IMR-90 (cell line): ENCODE measurements around the gene EFNB2. TPM values are rescaled to one million over a fixed set of nuclear protein-coding genes. Genes with fewer than 3 reads are reported as not detected.

ENCODE experiments used
- ATAC-seq: fragments of 200-7000 bp; cut with Tn5 transposase; 2 replicates; pipeline ENCODE4 v1.9.1; 2020; ENCODE audit warnings: low read depth, mild to moderate bottlenecking, moderate library complexity
- BruUV-seq: library from RNA; stranded (reverse); fragments of 400-500 nt; replicated peaks from 2 replicates; lab custom pipeline; 2021; lab: Mats Ljungman, UMichigan
- CTCF ChIA-PET: fragments of 300-600 bp; formaldehyde crosslinking; extraction: SDS; loops from one replicate; lab custom pipeline; 2021; ENCODE audit warnings: antibody characterized with exemption; lab: Yijun Ruan, JAX
- POLR2A ChIA-PET: fragments of 300-600 bp; sonication (Branson Sonifier 250); formaldehyde crosslinking; loops from one replicate; lab custom pipeline; 2022; ENCODE audit warnings: antibody characterized with exemption; ENCODE audit not compliant: unreplicated experiment; lab: Charles Lee
- DNase-seq: peaks from one replicate; pipeline ENCODE4 v3.0.0; 2013
- H2AFZ ChIP-seq: replicated peaks from 2 replicates; pipeline ENCODE3; 2013; ENCODE audit warnings: low read length, mild to moderate bottlenecking; ENCODE audit not compliant: poor library complexity
- H2AK5ac ChIP-seq: 2 replicates; pipeline ENCODE4 v1.6.1; 2013; ENCODE audit warnings: low read depth, low read length, inconsistent platforms
- H2AK9ac ChIP-seq: replicated peaks from 2 replicates; pipeline ENCODE3; 2013; ENCODE audit warnings: mild to moderate bottlenecking, low read depth, low read length, moderate library complexity; ENCODE audit not compliant: poor library complexity
- H2BK120ac ChIP-seq: 2 replicates; pipeline ENCODE4 v1.6.1; 2013; ENCODE audit warnings: low read depth, low read length, inconsistent platforms
- H2BK15ac ChIP-seq: 3 replicates; pipeline ENCODE4 v1.6.1; 2013; ENCODE audit warnings: low read depth, low read length, inconsistent platforms
- H2BK20ac ChIP-seq: 2 replicates; pipeline ENCODE4 v1.6.1; 2013; ENCODE audit warnings: low read depth, mild to moderate bottlenecking, inconsistent platforms, low read length, moderate library complexity
- H2BK5ac ChIP-seq: 2 replicates; pipeline ENCODE4 v1.6.1; 2013; ENCODE audit warnings: mild to moderate bottlenecking, low read depth, low read length, inconsistent platforms; ENCODE audit not compliant: poor library complexity, severe bottlenecking
- H3K14ac ChIP-seq: replicated peaks from 2 replicates; pipeline ENCODE4 v1.6.1; 2013; ENCODE audit warnings: low read depth, low read length, inconsistent platforms
- H3K18ac ChIP-seq: 2 replicates; pipeline ENCODE4 v1.6.1; 2013; ENCODE audit warnings: low read depth, low read length, control low read depth
- H3K23ac ChIP-seq: 2 replicates; pipeline ENCODE4 v1.6.1; 2013; ENCODE audit warnings: low read depth, low read length, inconsistent platforms
- H3K27ac ChIP-seq: 2 replicates; pipeline ENCODE4 v1.5.1; 2013; ENCODE audit warnings: mild to moderate bottlenecking, control low read depth, low read length; ENCODE audit not compliant: insufficient read depth
- H3K27me3 ChIP-seq: 2 replicates; pipeline ENCODE4 v1.6.1; 2013; ENCODE audit warnings: low read length; ENCODE audit not compliant: control insufficient read depth, insufficient read depth
- H3K36me3 ChIP-seq: 2 replicates; pipeline ENCODE4 v1.6.1; 2013; ENCODE audit warnings: low read length, mixed read lengths; ENCODE audit not compliant: control insufficient read depth, insufficient read depth
- H3K4ac ChIP-seq: 2 replicates; pipeline ENCODE4 v1.6.1; 2013; ENCODE audit warnings: low read depth, low read length, inconsistent platforms
- H3K4me1 ChIP-seq: 2 replicates; pipeline ENCODE4 v1.6.1; 2013; ENCODE audit warnings: low read length, mixed read lengths; ENCODE audit not compliant: control insufficient read depth, insufficient read depth
- H3K4me2 ChIP-seq: 2 replicates; pipeline ENCODE4 v1.6.1; 2013; ENCODE audit warnings: low read depth, mild to moderate bottlenecking, control low read depth, low read length, moderate library complexity
- H3K4me3 ChIP-seq: 2 replicates; pipeline ENCODE4 v1.5.1; 2013; ENCODE audit warnings: low read depth, mild to moderate bottlenecking, control low read depth, low read length, moderate library complexity; ENCODE audit not compliant: insufficient read depth
- H3K56ac ChIP-seq: 2 replicates; pipeline ENCODE4 v1.6.1; 2013; ENCODE audit warnings: low read length, inconsistent platforms; ENCODE audit not compliant: insufficient read depth; ENCODE audit errors: extremely low read depth
- H3K79me1 ChIP-seq, 2 experiments: 2 replicates each; pipeline ENCODE4 v1.6.1; 2013; ENCODE audit warnings: low read length in 2 of 2, inconsistent platforms in 1 of 2, low read depth in 1 of 2
- H3K9ac ChIP-seq: 2 replicates; pipeline ENCODE4 v1.6.1; 2013; ENCODE audit warnings: low read depth, low read length, control low read depth
- H3K9me1 ChIP-seq: 2 replicates; pipeline ENCODE4 v1.6.1; 2013; ENCODE audit warnings: low read length, inconsistent platforms; ENCODE audit not compliant: insufficient read depth
- H3K9me3 ChIP-seq: 2 replicates; pipeline ENCODE4 v1.6.1; 2013; ENCODE audit warnings: low read length; ENCODE audit not compliant: control insufficient read depth, insufficient read depth
- H4K20me1 ChIP-seq: 2 replicates; pipeline ENCODE4 v1.6.1; 2013; ENCODE audit warnings: low read length, inconsistent platforms; ENCODE audit not compliant: insufficient read depth
- H4K5ac ChIP-seq: 2 replicates; pipeline ENCODE4 v1.6.1; 2013; ENCODE audit warnings: mild to moderate bottlenecking, low read depth, low read length, control low read depth
- H4K8ac ChIP-seq, 2 experiments: 2 replicates each; pipeline ENCODE4 v1.6.1; 2013; ENCODE audit warnings: low read depth in 2 of 2, low read length in 2 of 2, control low read depth in 1 of 2, inconsistent platforms in 1 of 2
- H4K91ac ChIP-seq: 2 replicates; pipeline ENCODE4 v1.6.1; 2013; ENCODE audit warnings: low read depth, low read length, inconsistent platforms; ENCODE audit not compliant: insufficient read depth
- FOS ChIP-seq: fragments of 150-350 bp; IDR thresholded peaks from 2 replicates; pipeline ENCODE4 v1.6.1; 2016; ENCODE audit warnings: low read depth, low read length
- RFX5 ChIP-seq: IDR thresholded peaks from 2 replicates; pipeline ENCODE4 v1.8.0; 2012; ENCODE audit warnings: low read depth, mild to moderate bottlenecking, low read length, moderate library complexity
- WGBS, 2 experiments: methylation state at CpG; one replicate each; pipeline versions ENCODE4 v1.1.5 to v1.1.7; 2013; ENCODE audit warnings: missing lambda C conversion rate in 2 of 2; ENCODE audit not compliant: insufficient read length in 1 of 2; ENCODE audit errors: extremely low coverage in 2 of 2; 5-methylcytosine and 5-hydroxymethylcytosine counted together
- dilution Hi-C: fragments of 300-500 bp; cut with HindIII; formaldehyde crosslinking; loops from one replicate; pipeline ENCODE4 v1.14.3; 2018; ENCODE audit warnings: low sequenced_read_pairs; ENCODE audit not compliant: unreplicated experiment
- in situ Hi-C: fragments of 300-500 bp; cut with MboI; formaldehyde crosslinking; loops from 3 replicates; pipeline ENCODE4 v1.14.3; 2019; ENCODE audit warnings: low sequenced_read_pairs, inconsistent platforms, mixed read lengths
- intact Hi-C: fragments of 100-400 bp; cut with micrococcal nuclease; formaldehyde crosslinking; loops from 2 replicates; pipeline ENCODE4 v1.10.0; 2022
- polyA plus RNA-seq, 3 experiments: library from polyadenylated mRNA; depleted of rRNA; stranded (reverse); fragments of >200 nt; gene quantifications; 2 replicates each; pipeline ENCODE4 v1.2.3, GENCODE V29; 2012; ENCODE audit warnings: low replicate concordance in 1 of 3
- total RNA-seq: library from RNA; depleted of rRNA; stranded (reverse); fragments of >200 nt; gene quantifications from 2 replicates; pipeline ENCODE4 v1.2.3, GENCODE V29; 2012

EFNB2 gene
- total and polyA plus RNA-seq, 2 of the 4 experiments (the other 2 are of a cell fraction) = 5.4 to 6.0 TPM

DNA sequence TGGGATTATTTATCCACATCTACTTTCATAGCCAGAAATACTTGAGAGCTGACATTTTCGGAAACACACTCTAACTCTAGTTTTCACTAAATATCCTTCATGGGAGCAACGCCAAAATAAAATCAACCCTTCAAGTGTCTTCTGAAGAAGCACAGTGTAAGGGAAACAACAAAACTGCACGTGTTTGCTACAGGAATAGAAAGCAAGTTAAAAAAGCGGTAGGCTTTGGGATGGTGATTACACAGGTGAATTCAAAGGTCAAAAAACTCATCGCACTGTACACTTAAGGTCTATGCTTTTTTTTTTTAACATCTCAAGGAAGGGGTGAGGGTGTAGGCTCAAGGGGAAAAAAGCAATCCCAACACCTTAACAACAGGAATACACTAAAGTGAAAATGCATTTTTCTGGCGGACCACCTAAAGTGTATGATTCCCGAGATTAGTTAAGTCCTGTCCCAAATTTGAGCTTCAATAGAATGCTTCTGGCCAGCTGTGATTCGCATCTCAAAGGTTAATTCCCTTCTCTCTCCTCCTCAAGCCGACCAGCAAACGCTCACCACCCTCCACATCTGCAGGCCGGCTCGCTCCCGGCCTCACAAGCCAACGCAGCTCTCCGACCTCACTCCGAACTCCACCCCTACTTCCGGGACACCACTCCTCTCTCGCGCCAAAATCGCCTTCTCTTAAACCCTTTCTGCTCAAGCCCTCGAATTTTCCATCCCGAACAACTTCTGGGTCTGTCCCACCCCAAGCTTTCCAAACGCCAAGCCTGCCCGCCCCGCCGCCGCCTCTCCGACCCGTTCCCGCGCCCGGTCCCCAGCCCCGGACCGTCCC, 31.4 kb upstream of the EFNB2 start:
- Histone ChIP-seq H3K56ac (peak overlapping the region; percentile 53; the same call in 1 of the 2 replicates), H4K20me1 (peaks cover 60% of the 10 kb centered on the region), H4K91ac (no peak overlapping the region), H2BK15ac (no peak overlapping the region), H3K4me3 (peak overlapping the region; percentile 85), H2BK20ac (no peak overlapping the region), H4K8ac (peak overlapping the region in 1 of 2 experiments; percentile 71; a peak in 1 of 4 replicates), H3K27me3 (no peaks in the 10 kb centered on the region), H4K5ac (no peak overlapping the region), H3K9me1 (peaks cover 16% of the 10 kb centered on the region), H3K4me1 (peaks cover 14% of the 10 kb centered on the region), H3K9ac (peak overlapping the region; percentile 97), H3K79me1 (peaks cover 5 to 25% of the 10 kb centered on the region in 2 experiments; a peak in 3 of 4 replicates), H3K36me3 (no peaks in the 10 kb centered on the region), H3K23ac (peak overlapping the region; percentile 39), H3K18ac (no peak overlapping the region), H2AFZ (peak overlapping the region; percentile 52), H2AK5ac (no peak overlapping the region), H3K14ac (peak overlapping the region; percentile 39), H2BK5ac (peak overlapping the region; percentile 79), H3K4ac (no peak overlapping the region), H2BK120ac (no peak overlapping the region), H3K4me2 (peak overlapping the region; percentile 95), H2AK9ac (no peak overlapping the region), H3K27ac (peak overlapping the region; percentile 99), H3K9me3 (no peaks in the 10 kb centered on the region)
- BruUV-seq = no TSS peak
- ChIA-PET CTCF (no interaction called here), POLR2A (interaction anchor here (0.6 kb wide), 3 partner anchors 16 to 585 kb away, joined by 3 to 4 read pairs (median 4); no protein-coding TSS in a partner anchor)
- dilution Hi-C loops = no loop called here
- 1% methylated on average over 25 of the region's 34 CpGs; no CpG with 5 or more reads in 1 of the 2 experiments for WGBS, 2 experiments
- TF ChIP-seq RFX5 (no peak), FOS (no peak)
- intact Hi-C loops = loop anchor here (5.0 kb wide), 2 partner anchors 350 to 555 kb away; no protein-coding TSS in a partner anchor
- in situ Hi-C loops = no loop called here
- ATAC-seq (peak; percentile 50), DNase-seq (peak; percentile 62)
